ENCODE data around the gene TRAF3IP1.

GRCh38 chr2:238344035-238344434, 23.7 kb downstream of the TRAF3IP1 start:
- no peak for TF ChIP-seq POLR2A (IDR thresholded peaks at IDR 0.05)
- TF ChIP-seq CTCF (IDR thresholded peaks at IDR 0.05): no peak
